Keratinocyte (primary cell): ENCODE data around the gene LY6G6D. TPM values are rescaled to one million over a fixed set of nuclear protein-coding genes. Genes with fewer than 3 reads are reported as not detected.

ENCODE experiments used
- DNase-seq: peaks from one replicate; pipeline ENCODE4 v3.0.0-alpha.2; 2011; ENCODE audit warnings: low read depth, missing footprints, low spot score
- FAIRE-seq: peaks from 2 replicates; lab custom pipeline; 2011; peaks lifted over from hg19 to GRCh38; lab: Jason Lieb, UNC
- H2AFZ ChIP-seq: 2 replicates; pipeline ENCODE4 v1.6.0; 2012; ENCODE audit warnings: low read length, control low read depth, inconsistent platforms; ENCODE audit not compliant: control insufficient read depth
- H3K27ac ChIP-seq: 2 replicates; pipeline ENCODE4 v1.5.1; 2011; ENCODE audit warnings: low read length; ENCODE audit not compliant: control insufficient read depth, insufficient read depth
- H3K27me3 ChIP-seq: 3 replicates; pipeline ENCODE4 v1.6.0; 2011; ENCODE audit warnings: low read length; ENCODE audit not compliant: control insufficient read depth, insufficient read depth; ENCODE audit errors: extremely low read depth
- H3K36me3 ChIP-seq, 2 experiments: 2 replicates in 1 of 2; 3 replicates in 1 of 2; pipeline ENCODE4 v1.5.1; 2011; ENCODE audit warnings: low read length in 2 of 2, mild to moderate bottlenecking in 1 of 2; ENCODE audit not compliant: control insufficient read depth in 2 of 2, insufficient read depth in 2 of 2; ENCODE audit errors: extremely low read depth in 1 of 2
- H3K4me1 ChIP-seq: 3 replicates; pipeline ENCODE4 v1.5.1; 2011; ENCODE audit warnings: low read length; ENCODE audit not compliant: control insufficient read depth, insufficient read depth; ENCODE audit errors: extremely low read depth
- H3K4me2 ChIP-seq: 3 replicates; pipeline ENCODE4 v1.6.0; 2011; ENCODE audit warnings: low read depth, low read length; ENCODE audit not compliant: control insufficient read depth, insufficient read depth; ENCODE audit errors: extremely low read depth
- H3K4me3 ChIP-seq, 3 experiments: fragments of 200-600 bp in 1 of 3; sonication (generic) in 1 of 3; 2 replicates in 2 of 3; 3 replicates in 1 of 3; pipeline ENCODE4 v1.5.1; 2011 to 2016; ENCODE audit warnings: low read length in 3 of 3, mild to moderate bottlenecking in 3 of 3, control low read depth in 2 of 3, inconsistent platforms in 1 of 3, low read depth in 1 of 3, mixed read lengths in 1 of 3, mixed run types in 1 of 3, moderate library complexity in 1 of 3; ENCODE audit not compliant: control insufficient read depth in 2 of 3, insufficient read depth in 2 of 3; ENCODE audit errors: extremely low read depth in 1 of 3
- H3K79me2 ChIP-seq: 2 replicates; pipeline ENCODE4 v1.6.0; 2012; ENCODE audit warnings: low read length; ENCODE audit not compliant: control insufficient read depth, insufficient read depth
- H3K9ac ChIP-seq: 3 replicates; pipeline ENCODE4 v1.6.0; 2011; ENCODE audit warnings: low read length; ENCODE audit not compliant: control insufficient read depth, insufficient read depth; ENCODE audit errors: extremely low read depth
- H3K9me1 ChIP-seq: 3 replicates; pipeline ENCODE4 v1.6.0; 2011; ENCODE audit warnings: low read length; ENCODE audit not compliant: control insufficient read depth, insufficient read depth; ENCODE audit errors: extremely low read depth
- H3K9me3 ChIP-seq: 2 replicates; pipeline ENCODE4 v1.5.1; 2012; ENCODE audit warnings: low read depth, low read length; ENCODE audit not compliant: control insufficient read depth
- H4K20me1 ChIP-seq: 3 replicates; pipeline ENCODE4 v1.6.0; 2011; ENCODE audit warnings: low read length; ENCODE audit not compliant: control insufficient read depth, insufficient read depth; ENCODE audit errors: extremely low read depth
- CTCF ChIP-seq, 3 experiments: IDR thresholded peaks in 1 of 3; conservative IDR thresholded peaks in 1 of 3; optimal IDR thresholded peaks in 1 of 3; 2 replicates in 2 of 3; 3 replicates in 1 of 3; pipeline versions ENCODE3 to v1.5.1; 2011; ENCODE audit warnings: low read length in 3 of 3, mild to moderate bottlenecking in 3 of 3, moderate library complexity in 2 of 3, control low read depth in 1 of 3, inconsistent platforms in 1 of 3; ENCODE audit not compliant: insufficient read depth in 2 of 3; ENCODE audit errors: extremely low read depth in 1 of 3
- EZH2 ChIP-seq: IDR thresholded peaks from one replicate; pipeline ENCODE4 v1.6.1; 2012; ENCODE audit warnings: inconsistent platforms, mild to moderate bottlenecking, low read length, moderate library complexity
- dilution Hi-C: fragments of 300-500 bp; cut with MboI; formaldehyde crosslinking; loops from one replicate; pipeline ENCODE4 v1.7.0; 2020; ENCODE audit warnings: low sequenced_read_pairs; ENCODE audit not compliant: extremely low pct_ligation_motif_present
- polyA plus RNA-seq, 5 experiments: library from polyadenylated mRNA; depleted of rRNA in 3 of 5; stranded (reverse) in 3 of 5; stranded (forward) in 1 of 5; unstranded in 1 of 5; fragments of >200 nt; gene quantifications; 1 replicate in 1 of 5; 2 replicates in 3 of 5; 3 replicates in 1 of 5; pipeline versions ENCODE4 v1.2.1 to v1.2.3, GENCODE V29; 2011 to 2012; ENCODE audit warnings: missing spikeins in 2 of 5, low read depth in 1 of 5, low replicate concordance in 1 of 5

The LY6G6D gene
- polyA plus RNA-seq, 1 donor (not counting 4 experiments of a cell fraction or from before 2014, with no cell fraction given) = 0.33 TPM

- no peaks in the 10 kb centered on the region for H3K79me2 ChIP-seq
- peaks cover 7 to 11% of the 10 kb centered on the region in 2 experiments for H3K36me3 ChIP-seq
- no peaks in the 10 kb centered on the region for H4K20me1 ChIP-seq
- FAIRE-seq (no peak), DNase-seq (no peak)
- H3K9me1 ChIP-seq = no peaks in the 10 kb centered on the region
- H3K4me1 ChIP-seq = peaks cover 7% of the 10 kb centered on the region
- no peaks in the 10 kb centered on the region for H3K27me3 ChIP-seq
- H3K4me2 ChIP-seq = no peak overlapping the region
- no peak overlapping the region for H2AFZ ChIP-seq
- dilution Hi-C loops = no loop called here
- H3K4me3 ChIP-seq = no peak overlapping the region
- no peak overlapping the region for H3K9ac ChIP-seq
- no peak overlapping the region for H3K27ac ChIP-seq
- H3K9me3 ChIP-seq = no peaks in the 10 kb centered on the region
- TF ChIP-seq EZH2 = no peak
- no peak for TF ChIP-seq CTCF (optimal IDR thresholded peaks at IDR 0.05 in 1 of 3, IDR thresholded peaks at IDR 0.05 in 1 of 3, conservative IDR thresholded peaks at IDR 0.05 in 1 of 3; ENCODE audit: extremely low read depth in 1 of 3, insufficient read depth in 2 of 3, low read length in 3 of 3)
Measured at GRCh38 chr6:31676322-31676903, 38.7 kb upstream of the LY6G6D start.

- Histone ChIP-seq H3K36me3 (peaks cover 2 to 6% of the 10 kb centered on the region in 2 experiments), H3K4me2 (no peak overlapping the region), H3K4me3 (no peak overlapping the region), H2AFZ (no peak overlapping the region), H3K9me1 (no peaks in the 10 kb centered on the region), H3K79me2 (no peaks in the 10 kb centered on the region), H3K9ac (no peak overlapping the region), H3K27me3 (no peaks in the 10 kb centered on the region), H3K4me1 (peaks cover 11% of the 10 kb centered on the region), H3K27ac (no peak overlapping the region), H3K9me3 (no peaks in the 10 kb centered on the region), H4K20me1 (no peaks in the 10 kb centered on the region)
- FAIRE-seq (no peak), DNase-seq (no peak)
- TF ChIP-seq EZH2 (no peak), CTCF (optimal IDR thresholded peaks at IDR 0.05 in 1 of 3, IDR thresholded peaks at IDR 0.05 in 1 of 3, conservative IDR thresholded peaks at IDR 0.05 in 1 of 3; ENCODE audit: extremely low read depth in 1 of 3, insufficient read depth in 2 of 3, low read length in 3 of 3) (no peak)
- dilution Hi-C loops = no loop called here
Measured at GRCh38 chr6:31676904-31677303, 38.2 kb upstream of the LY6G6D start.
